GM12878 (cell line): ENCODE data around the gene CD68. TPM values are rescaled to one million over a fixed set of nuclear protein-coding genes. Genes with fewer than 3 reads are reported as not detected.

ENCODE experiments used
- ATAC-seq: fragments of 200-7000 bp; cut with Tn5 transposase; 3 replicates; pipeline ENCODE4 v1.9.1; 2020; ENCODE audit warnings: mild to moderate bottlenecking, moderate library complexity
- BruUV-seq: library from RNA; stranded (reverse); fragments of 400-500 nt; replicated peaks from 2 replicates; lab custom pipeline; 2021; lab: Mats Ljungman, UMichigan
- CTCF ChIA-PET: fragments of 300-600 bp; sonication (Branson Sonifier 250); formaldehyde crosslinking; extraction: SDS; loops from one replicate; lab custom pipeline; 2021; ENCODE audit warnings: inconsistent platforms; lab: Yijun Ruan, JAX
- POLR2A ChIA-PET: fragments of 350-600 bp; formaldehyde crosslinking; extraction: SDS; loops from one replicate; lab custom pipeline; 2021; ENCODE audit warnings: inconsistent platforms; lab: Charles Lee
- RAD21 ChIA-PET: fragments of 300-600 bp; sonication (Branson Sonifier 250); formaldehyde crosslinking; loops from one replicate; lab custom pipeline; 2023; ENCODE audit warnings: antibody characterized with exemption; ENCODE audit not compliant: unreplicated experiment; lab: Charles Lee
- SMC1A ChIA-PET: fragments of 300-600 bp; sonication (Branson Sonifier 250); formaldehyde crosslinking; loops from one replicate; lab custom pipeline; 2023; ENCODE audit not compliant: unreplicated experiment, uncharacterized antibody; lab: Charles Lee
- DNase-seq: peaks from one replicate; pipeline ENCODE4 v3.0.0-alpha.2; 2011; ENCODE audit warnings: low read depth, low spot score
- FAIRE-seq: peaks from 3 replicates; lab custom pipeline; 2011; peaks lifted over from hg19 to GRCh38; lab: Jason Lieb, UNC
- H2AFZ ChIP-seq: 2 replicates; pipeline ENCODE4 v1.6.0; 2011; ENCODE audit warnings: low read depth, low read length, control low read depth; ENCODE audit not compliant: control insufficient read depth
- H3K27ac ChIP-seq: 2 replicates; pipeline ENCODE4 v1.5.1; 2011; ENCODE audit warnings: control low read depth; ENCODE audit not compliant: control insufficient read depth, insufficient read depth
- H3K27me3 ChIP-seq, 2 experiments: replicated peaks in 1 of 2; 2 replicates each; pipeline versions ENCODE4 v1.6.0 to v1.6.1; 2011; ENCODE audit warnings: low read length in 1 of 2; ENCODE audit not compliant: control insufficient read depth in 2 of 2, insufficient read depth in 2 of 2
- H3K36me3 ChIP-seq, 2 experiments: 2 replicates each; pipeline ENCODE4 v1.5.1; 2011; ENCODE audit warnings: low read length in 1 of 2; ENCODE audit not compliant: control insufficient read depth in 2 of 2, insufficient read depth in 2 of 2
- H3K4me1 ChIP-seq: 2 replicates; pipeline ENCODE4 v1.6.1; 2011; ENCODE audit warnings: mild to moderate bottlenecking, low read length, moderate library complexity, mixed read lengths; ENCODE audit not compliant: control insufficient read depth, insufficient read depth
- H3K4me2 ChIP-seq: 2 replicates; pipeline ENCODE4 v1.6.0; 2011; ENCODE audit warnings: control low read depth; ENCODE audit not compliant: control insufficient read depth, insufficient read depth
- H3K4me3 ChIP-seq: fragments of 200-600 bp; sonication (generic); 2 replicates; pipeline ENCODE4 v1.5.1; 2016
- H3K79me2 ChIP-seq: 2 replicates; pipeline ENCODE4 v1.6.0; 2011; ENCODE audit warnings: low read length; ENCODE audit not compliant: control insufficient read depth, insufficient read depth
- H3K9ac ChIP-seq: 2 replicates; pipeline ENCODE4 v1.8.0; 2011; ENCODE audit warnings: low read length, control low read depth, mixed read lengths; ENCODE audit not compliant: control insufficient read depth, insufficient read depth
- H3K9me3 ChIP-seq: replicated peaks from 3 replicates; pipeline ENCODE4 v1.5.1; 2011; ENCODE audit warnings: mild to moderate bottlenecking, low read length; ENCODE audit not compliant: control insufficient read depth, insufficient read depth
- H4K20me1 ChIP-seq: 2 replicates; pipeline ENCODE4 v1.6.0; 2011; ENCODE audit not compliant: control insufficient read depth, insufficient read depth
- ATF3 ChIP-seq: IDR thresholded peaks from 2 replicates; pipeline ENCODE4 v1.6.1; 2011; ENCODE audit warnings: low read depth, mild to moderate bottlenecking, low read length, moderate library complexity, borderline replicate concordance; ENCODE audit errors: extremely low read depth
- ATF7 ChIP-seq: fragments of 450-650 bp; IDR thresholded peaks from 2 replicates; pipeline ENCODE4 v1.6.1; 2016; ENCODE audit warnings: low read depth, mild to moderate bottlenecking
- CBX3 ChIP-seq: fragments of 200-600 bp; sonication (generic); IDR thresholded peaks from 2 replicates; pipeline ENCODE4 v1.6.1; 2016; ENCODE audit warnings: low read depth, borderline replicate concordance
- FOS ChIP-seq: IDR thresholded peaks from 3 replicates; pipeline ENCODE4 v1.6.1; 2011; ENCODE audit warnings: borderline replicate concordance; ENCODE audit not compliant: insufficient read length; ENCODE audit errors: extremely low read depth
- JUNB ChIP-seq: IDR thresholded peaks from 2 replicates; pipeline ENCODE4 v1.6.1; 2016; ENCODE audit warnings: antibody characterized with exemption, mild to moderate bottlenecking
- MYB ChIP-seq: fragments of 150-350 bp; IDR thresholded peaks from 2 replicates; pipeline ENCODE4 v1.6.1; 2014; ENCODE audit warnings: mild to moderate bottlenecking, low read depth, low read length, borderline replicate concordance
- NFYA ChIP-seq: IDR thresholded peaks from 2 replicates; pipeline ENCODE4 v1.6.1; 2011; ENCODE audit warnings: low read depth, mild to moderate bottlenecking, low read length, improper control_type of control experiment, borderline replicate concordance
- NFYB ChIP-seq: IDR thresholded peaks from 2 replicates; pipeline ENCODE4 v1.6.1; 2011; ENCODE audit warnings: low read depth, mild to moderate bottlenecking, low read length, improper control_type of control experiment, moderate library complexity; ENCODE audit not compliant: insufficient read depth
- NR2C1 ChIP-seq: fragments of 450-650 bp; IDR thresholded peaks from 2 replicates; pipeline ENCODE4 v1.6.1; 2017; ENCODE audit warnings: antibody characterized with exemption, mild to moderate bottlenecking, moderate library complexity
- RBBP5 ChIP-seq: fragments of 200-600 bp; sonication (generic); conservative IDR thresholded peaks from 2 replicates; pipeline ENCODE4 v1.6.1; 2016
- TAF1 ChIP-seq: IDR thresholded peaks from 2 replicates; pipeline ENCODE4 v1.6.1; 2011; ENCODE audit warnings: mild to moderate bottlenecking, low read depth, low read length, borderline replicate concordance
- TARDBP ChIP-seq: IDR thresholded peaks from 2 replicates; pipeline ENCODE4 v1.6.1; 2016; ENCODE audit warnings: borderline replicate concordance
- TCF12 ChIP-seq: IDR thresholded peaks from 2 replicates; pipeline ENCODE4 v1.6.1; 2011; ENCODE audit warnings: low read depth, mild to moderate bottlenecking, low read length
- TCF3 ChIP-seq: IDR thresholded peaks from 2 replicates; pipeline ENCODE4 v1.6.1; 2012; ENCODE audit warnings: low read depth, mild to moderate bottlenecking, low read length, borderline replicate concordance; ENCODE audit not compliant: insufficient read depth
- ZBTB33 ChIP-seq: fragments of 450-650 bp; IDR thresholded peaks from 2 replicates; pipeline ENCODE4 v1.6.1; 2017; ENCODE audit warnings: mild to moderate bottlenecking
- ZNF687 ChIP-seq: fragments of 450-650 bp; IDR thresholded peaks from 2 replicates; pipeline ENCODE4 v1.6.1; 2017; ENCODE audit warnings: mild to moderate bottlenecking, moderate library complexity
- WGBS: methylation state at CpG from one replicate; pipeline ENCODE4 v1.1.6; 2016; ENCODE audit warnings: low lambda C conversion rate; ENCODE audit not compliant: insufficient replicate concordance, insufficient coverage; ENCODE audit errors: missing lambda C conversion rate; 5-methylcytosine and 5-hydroxymethylcytosine counted together
- in situ Hi-C: fragments of 300-500 bp; cut with MboI; formaldehyde crosslinking; loops from 9 replicates; pipeline ENCODE4 v1.14.3; 2018; ENCODE audit warnings: mixed read lengths
- intact Hi-C: fragments of 100-400 bp; cut with micrococcal nuclease; formaldehyde crosslinking; loops from one replicate; pipeline ENCODE4 v1.14.2; 2022; ENCODE audit not compliant: unreplicated experiment
- polyA plus RNA-seq, 11 experiments: library from polyadenylated mRNA; depleted of rRNA in 4 of 11; unstranded in 6 of 11; stranded (reverse) in 5 of 11; fragments of >200 nt; fragmentation: Nextera tagmentation in 4 of 11; fragmentation: Illumina TruSeq in 1 of 11; extraction: Ambion mirVana in 4 of 11; extraction: Trizol in 1 of 11; gene quantifications; 1 replicate in 1 of 11; 2 replicates in 10 of 11; pipeline versions ENCODE4 v1.2.1 to v1.2.3, GENCODE V29; 2011 to 2016; ENCODE audit warnings: inconsistent platforms in 2 of 11, missing spikeins in 2 of 11, low read depth in 1 of 11
- total RNA-seq, 4 experiments: library from RNA; depleted of rRNA in 3 of 4; stranded (reverse); fragments of >200 nt in 3 of 4; fragmentation: Illumina TruSeq in 1 of 4; extraction: Trizol in 1 of 4; gene quantifications; 2 replicates each; pipeline versions ENCODE4 v1.2.1 to v1.2.3, GENCODE V29; 2013 to 2021

The CD68 gene
- total and polyA plus RNA-seq, 10 of the 15 experiments (the other 5 are each of a cell fraction or from before 2014, with no cell fraction given): 2.6 to 6.9 (median 3.8) TPM

- BruUV-seq: no TSS peak
- TF ChIP-seq TCF3: 0 out of 2 replicates have a peak, but pooled peaks have one; percentile 70
- no peak for TF ChIP-seq ZBTB33
- no peak for TF ChIP-seq MYB
- 0 out of 2 replicates have a peak, but pooled peaks have one; percentile 15 for TF ChIP-seq TCF12
- TF ChIP-seq ATF3: no peak
- TF ChIP-seq NR2C1: no peak
- TF ChIP-seq JUNB: no peak
- no peak for TF ChIP-seq RBBP5
- TF ChIP-seq NFYA: no peak
- TF ChIP-seq FOS: no peak
- TF ChIP-seq NFYB: no peak
- TF ChIP-seq ATF7: no peak
- TF ChIP-seq TARDBP: no peak
- TF ChIP-seq CBX3: no peak
- no peak for TF ChIP-seq ZNF687
- TF ChIP-seq TAF1: no peak
Measured at GRCh38 chr17:7549401-7550055, 29.9 kb upstream of the CD68 start.

More at GRCh38 chr17:7549401-7550055, 29.9 kb upstream of the CD68 start:
- H3K4me2 ChIP-seq: peak overlapping the region; percentile 97
- CTCF ChIA-PET: interaction anchor here (0.6 to 2.3 kb wide), 3 partner anchors 11 to 35 kb away, joined by 3 to 14 read pairs (median 5); no protein-coding TSS in a partner anchor
- 34% methylated on average over 20 of the region's 20 CpGs for WGBS
- peaks cover 29% of the 10 kb centered on the region for H3K4me1 ChIP-seq
- H3K79me2 ChIP-seq: no peaks in the 10 kb centered on the region
- H3K27me3 ChIP-seq: no peaks in the 10 kb centered on the region; a peak in 1 of 4 replicates
- ATAC-seq (peak; percentile 26), FAIRE-seq (no peak), DNase-seq (no peak)
- H3K4me3 ChIP-seq: peak overlapping the region; percentile 70
- H3K36me3 ChIP-seq: no peaks in the 10 kb centered on the region
- in situ Hi-C loops (loop anchor here (25.0 kb wide), 1 partner anchor 512 kb away; the partner anchor contains the start of genes SLC16A11 and SLC16A13), intact Hi-C loops (no loop called here)
- H2AFZ ChIP-seq: peak overlapping the region; percentile 60
- RAD21 ChIA-PET: interaction anchor here (0.7 kb wide), 1 partner anchor 155 kb away, joined by 3 read pairs; the partner anchor contains the start of gene PLSCR3
- SMC1A ChIA-PET: interaction anchor here (1.1 to 2.3 kb wide), 2 partner anchors 11 to 26 kb away, joined by 3 to 7 read pairs; no protein-coding TSS in a partner anchor
- POLR2A ChIA-PET: no interaction called here
- H3K9ac ChIP-seq: peak overlapping the region; percentile 27; the same call in 1 of the 2 replicates
- H3K27ac ChIP-seq: no peak overlapping the region
- H4K20me1 ChIP-seq: no peaks in the 10 kb centered on the region
- no peaks in the 10 kb centered on the region for H3K9me3 ChIP-seq
